ENCODE measurements around the gene AGPAT1. TPM values are rescaled to one million over a fixed set of nuclear protein-coding genes. Genes with fewer than 3 reads are reported as not detected.
"Not testable (repeated sequence)": the region's sequence is repeated elsewhere in the genome, so short reads cannot be mapped to it uniquely, and the experiment has no call there.

AGPAT1 gene
- total RNA-seq, 1 experiment from 2014 or later, result 58.9 TPM

DNA sequence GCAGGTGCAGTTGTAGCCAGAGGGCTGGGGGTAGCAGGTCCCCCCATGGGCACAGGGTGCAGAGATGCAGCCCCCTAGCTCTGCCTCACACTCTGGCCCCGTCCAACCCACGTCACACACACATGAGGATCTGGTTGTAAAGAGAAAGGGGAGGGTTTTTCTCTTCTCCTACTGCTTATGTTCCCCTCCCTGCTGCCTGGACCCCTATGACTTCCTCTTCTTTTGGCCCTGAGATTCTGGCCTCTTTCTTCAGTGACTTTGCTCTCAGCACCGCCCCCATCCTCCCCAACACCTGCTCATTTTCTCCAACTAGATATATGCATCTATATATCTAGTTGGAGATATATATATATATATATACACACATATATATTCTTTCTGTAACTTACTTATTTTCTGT, 38.2 kb upstream of the AGPAT1 start:
- Histone ChIP-seq H3K4me1 (replicated peaks; ENCODE audit: insufficient read depth) (no peaks in the 10 kb centered on the region), H3K4me2 (no peak overlapping the region), H3K27ac (no peak overlapping the region), H3K9me3 (ENCODE audit: insufficient read depth, low read depth) (no peaks in the 10 kb centered on the region), H4K20me1 (ENCODE audit: insufficient read depth) (no peaks in the 10 kb centered on the region), H3K79me2 (ENCODE audit: low read depth) (no peaks in the 10 kb centered on the region), H3F3A (ENCODE audit: insufficient read depth, low read depth) (no peaks in the 10 kb centered on the region), H3K9me2 (ENCODE audit: insufficient read depth) (no peaks in the 10 kb centered on the region), H2AFZ (no peak overlapping the region), H3K36me3 (ENCODE audit: low read depth) (no peaks in the 10 kb centered on the region), H3K4me3 (no peak overlapping the region), H3K27me3 (ENCODE audit: insufficient read depth, low read depth) (peaks cover 52% of the 10 kb centered on the region)
- no TSS peak for BruUV-seq (replicated peaks)
- ChIA-PET POLR2A (ENCODE audit: unreplicated experiment) (no interaction called here), CTCF (no interaction called here)
- intact Hi-C loops (cut with micrococcal nuclease; ENCODE audit: unreplicated experiment), result no loop called here
- no peak for TF ChIP-seq EZH2 (IDR thresholded peaks at IDR 0.05; ENCODE audit: low read depth)
- TF ChIP-seq, protein P1, sequence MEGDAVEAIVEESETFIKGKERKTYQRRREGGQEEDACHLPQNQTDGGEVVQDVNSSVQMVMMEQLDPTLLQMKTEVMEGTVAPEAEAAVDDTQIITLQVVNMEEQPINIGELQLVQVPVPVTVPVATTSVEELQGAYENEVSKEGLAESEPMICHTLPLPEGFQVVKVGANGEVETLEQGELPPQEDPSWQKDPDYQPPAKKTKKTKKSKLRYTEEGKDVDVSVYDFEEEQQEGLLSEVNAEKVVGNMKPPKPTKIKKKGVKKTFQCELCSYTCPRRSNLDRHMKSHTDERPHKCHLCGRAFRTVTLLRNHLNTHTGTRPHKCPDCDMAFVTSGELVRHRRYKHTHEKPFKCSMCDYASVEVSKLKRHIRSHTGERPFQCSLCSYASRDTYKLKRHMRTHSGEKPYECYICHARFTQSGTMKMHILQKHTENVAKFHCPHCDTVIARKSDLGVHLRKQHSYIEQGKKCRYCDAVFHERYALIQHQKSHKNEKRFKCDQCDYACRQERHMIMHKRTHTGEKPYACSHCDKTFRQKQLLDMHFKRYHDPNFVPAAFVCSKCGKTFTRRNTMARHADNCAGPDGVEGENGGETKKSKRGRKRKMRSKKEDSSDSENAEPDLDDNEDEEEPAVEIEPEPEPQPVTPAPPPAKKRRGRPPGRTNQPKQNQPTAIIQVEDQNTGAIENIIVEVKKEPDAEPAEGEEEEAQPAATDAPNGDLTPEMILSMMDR (conservative IDR thresholded peaks at IDR 0.05), result no peak
- DNase-seq, result no peak

DNA sequence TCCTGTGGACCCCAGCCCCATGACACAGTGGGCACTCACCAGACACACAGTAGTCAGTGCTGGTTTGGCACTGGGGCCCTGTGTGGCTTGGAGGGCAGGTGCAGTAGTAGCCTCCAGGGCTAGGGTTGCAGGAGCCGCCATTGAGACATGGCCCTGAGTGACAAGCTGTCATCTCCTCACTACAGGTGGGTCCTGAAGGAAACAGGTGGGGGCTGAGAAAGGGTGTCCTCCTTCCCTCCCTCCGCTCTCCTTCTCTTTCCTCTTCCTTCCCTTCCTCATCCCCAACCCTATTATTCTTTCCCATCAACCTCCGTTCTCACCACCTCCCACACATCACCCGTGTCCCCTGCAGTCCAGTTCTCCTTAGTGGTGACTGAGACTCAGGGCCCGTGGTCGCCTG, 37.8 kb upstream of the AGPAT1 start:
- no peaks in the 10 kb centered on the region for H3K9me3 ChIP-seq (ENCODE audit: insufficient read depth, low read depth)
- no peak overlapping the region for H2AFZ ChIP-seq
- BruUV-seq (replicated peaks), result no TSS peak
- no peak overlapping the region for H3K4me3 ChIP-seq
- H3K9me2 ChIP-seq (ENCODE audit: insufficient read depth), result no peaks in the 10 kb centered on the region
- POLR2A ChIA-PET (ENCODE audit: unreplicated experiment), result no interaction called here
- no peak overlapping the region for H3K27ac ChIP-seq
- no peaks in the 10 kb centered on the region for H3K79me2 ChIP-seq (ENCODE audit: low read depth)
- DNase-seq, result no peak
- intact Hi-C loops (cut with micrococcal nuclease; ENCODE audit: unreplicated experiment), result no loop called here
- H3K36me3 ChIP-seq (ENCODE audit: low read depth), result no peaks in the 10 kb centered on the region
- H3F3A ChIP-seq (ENCODE audit: insufficient read depth, low read depth), result no peaks in the 10 kb centered on the region
- CTCF ChIA-PET, result no interaction called here
- no peaks in the 10 kb centered on the region for H4K20me1 ChIP-seq (ENCODE audit: insufficient read depth)
- H3K27me3 ChIP-seq (ENCODE audit: insufficient read depth, low read depth), result peaks cover 52% of the 10 kb centered on the region
- H3K4me1 ChIP-seq (replicated peaks; ENCODE audit: insufficient read depth), result no peaks in the 10 kb centered on the region
- TF ChIP-seq EZH2 (IDR thresholded peaks at IDR 0.05; ENCODE audit: low read depth), result no peak
- TF ChIP-seq, protein P1 (conservative IDR thresholded peaks at IDR 0.05), result no peak
- no peak overlapping the region for H3K4me2 ChIP-seq

DNA sequence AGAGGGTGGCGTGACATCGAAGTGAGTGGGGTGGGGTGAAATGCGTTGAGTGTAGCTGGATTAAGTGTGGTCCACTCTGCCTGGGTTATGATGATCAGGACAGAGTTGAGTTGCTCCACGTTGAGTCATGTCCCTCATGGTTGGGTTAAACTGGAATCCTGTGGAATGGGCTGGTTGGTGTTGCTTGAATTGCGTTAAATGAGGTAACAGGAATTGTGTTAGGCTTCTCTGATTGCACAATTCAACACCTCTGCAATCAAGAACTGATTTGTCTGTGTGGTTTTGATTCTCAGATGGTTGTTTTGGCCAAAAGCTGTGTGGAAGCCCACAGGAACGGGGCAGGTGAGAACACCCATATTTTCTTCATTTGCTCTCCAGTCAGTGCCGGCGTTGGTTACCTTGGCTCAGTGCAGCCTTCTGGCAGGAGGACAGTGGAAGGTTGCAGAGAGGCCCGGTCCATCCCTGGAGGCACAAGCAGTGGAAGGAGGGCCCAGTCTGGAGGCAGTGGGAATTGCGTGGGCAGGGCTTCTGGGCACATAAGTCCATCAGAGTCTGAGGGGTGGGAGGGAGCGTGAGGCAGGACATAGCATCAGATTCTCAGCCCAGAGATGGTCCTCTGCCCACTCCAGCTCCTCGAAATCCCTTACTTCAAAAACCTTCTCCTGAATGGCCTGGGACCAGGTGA, 36.3 kb upstream of the AGPAT1 start:
- no peak overlapping the region for H3K27ac ChIP-seq
- intact Hi-C loops (cut with micrococcal nuclease; ENCODE audit: unreplicated experiment), result no loop called here
- H3K4me3 ChIP-seq, result no peak overlapping the region
- no peaks in the 10 kb centered on the region for H3K4me1 ChIP-seq (replicated peaks; ENCODE audit: insufficient read depth)
- CTCF ChIA-PET, result no interaction called here
- TF ChIP-seq, protein P1 (conservative IDR thresholded peaks at IDR 0.05), result no peak
- TF ChIP-seq EZH2 (IDR thresholded peaks at IDR 0.05; ENCODE audit: low read depth), result no peak
- BruUV-seq (replicated peaks), result no TSS peak
- H3K9me3 ChIP-seq (ENCODE audit: insufficient read depth, low read depth), result no peaks in the 10 kb centered on the region
- no peak overlapping the region for H3K4me2 ChIP-seq
- no peaks in the 10 kb centered on the region for H3K36me3 ChIP-seq (ENCODE audit: low read depth)
- no peak for DNase-seq
- H2AFZ ChIP-seq, result no peak overlapping the region
- peaks cover 49% of the 10 kb centered on the region for H3K27me3 ChIP-seq (ENCODE audit: insufficient read depth, low read depth)
- no peaks in the 10 kb centered on the region for H3F3A ChIP-seq (ENCODE audit: insufficient read depth, low read depth)
- H3K9me2 ChIP-seq (ENCODE audit: insufficient read depth), result no peaks in the 10 kb centered on the region
- H4K20me1 ChIP-seq (ENCODE audit: insufficient read depth), result no peaks in the 10 kb centered on the region
- H3K79me2 ChIP-seq (ENCODE audit: low read depth), result no peaks in the 10 kb centered on the region
- POLR2A ChIA-PET (ENCODE audit: unreplicated experiment), result no interaction called here

DNA sequence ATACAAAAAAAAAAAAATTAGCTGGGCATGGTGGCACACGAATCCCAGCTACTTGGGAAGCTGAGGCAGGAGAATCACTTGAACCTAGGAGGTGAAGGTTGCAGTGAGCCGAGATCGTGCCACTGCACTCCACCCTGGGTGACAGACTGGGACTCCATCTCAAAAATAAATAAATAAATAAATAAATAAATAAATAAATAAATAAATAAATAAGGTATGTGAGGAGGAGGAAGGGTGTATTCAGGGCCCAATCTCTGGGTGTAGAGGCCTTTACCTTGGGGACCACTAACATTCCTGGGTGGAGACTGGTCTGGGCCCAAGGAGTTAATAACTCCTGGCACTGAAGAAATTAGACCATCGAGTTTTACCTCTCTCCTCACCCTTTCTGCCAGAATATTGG, 35.5 kb upstream of the AGPAT1 start:
- H4K20me1 ChIP-seq (ENCODE audit: insufficient read depth); H3K4me1 ChIP-seq (replicated peaks; ENCODE audit: insufficient read depth); intact Hi-C loops (cut with micrococcal nuclease; ENCODE audit: unreplicated experiment); DNase-seq; H3K79me2 ChIP-seq (ENCODE audit: low read depth); H3K9me2 ChIP-seq (ENCODE audit: insufficient read depth); H3K36me3 ChIP-seq (ENCODE audit: low read depth); H2AFZ ChIP-seq; BruUV-seq (replicated peaks); CTCF ChIA-PET; H3K27ac ChIP-seq; H3K4me2 ChIP-seq; H3K4me3 ChIP-seq; H3F3A ChIP-seq (ENCODE audit: insufficient read depth, low read depth); H3K9me3 ChIP-seq (ENCODE audit: insufficient read depth, low read depth): not testable (repeated sequence)
- H3K27me3 ChIP-seq (ENCODE audit: insufficient read depth, low read depth), result peaks cover 41% of the 10 kb centered on the region
- POLR2A ChIA-PET (ENCODE audit: unreplicated experiment), result interaction anchor here (0.7 kb wide), 1 partner anchor 190 kb away, joined by 4 read pairs; no protein-coding TSS in a partner anchor
